NCI-H2107 treated with DMSO at 0.1 percent for 48 hours (cell line): ENCODE data around the gene CXCL10.
"Not testable (repeated sequence)": the region's sequence is repeated elsewhere in the genome, so short reads cannot be mapped to it uniquely, and the experiment has no call there.

Experiments used
- DNase-seq: peaks from one replicate; lab custom pipeline; 2025; ENCODE audit not compliant: unreplicated experiment; lab: John Stamatoyannopoulos, UW

Gene CXCL10

GRCh38 chr4:76023389-76023788 is at the start of gene CXCL10:
Gene CXCL10 (minus strand): TSS chr4:76023497. CDS start chr4:76023431, 66 bp downstream.
- DNase-seq: no peak

- no peak for DNase-seq
Observed at GRCh38 chr4:76072760-76073159, 49.5 kb upstream of the CXCL10 start.

GRCh38 chr4:76067652-76068286 is 44.5 kb upstream of the CXCL10 start:
- DNase-seq: no peak

GRCh38 chr4:76066546-76066945 is 43.2 kb upstream of the CXCL10 start:
- no peak for DNase-seq

GRCh38 chr4:76061982-76062381 is 38.7 kb upstream of the CXCL10 start:
- DNase-seq: no peak

GRCh38 chr4:76061421-76061820 is 38.1 kb upstream of the CXCL10 start:
- DNase-seq: no peak

GRCh38 chr4:76060506-76060905 is 37.2 kb upstream of the CXCL10 start:
- no peak for DNase-seq

- DNase-seq: no peak
Observed at GRCh38 chr4:76059750-76060149, 36.5 kb upstream of the CXCL10 start.

- no peak for DNase-seq
Observed at GRCh38 chr4:76058888-76059426, 35.7 kb upstream of the CXCL10 start.

GRCh38 chr4:76058302-76058701 is 35.0 kb upstream of the CXCL10 start:
- DNase-seq: no peak

GRCh38 chr4:76055421-76055820 is 32.1 kb upstream of the CXCL10 start:
- DNase-seq: no peak

- no peak for DNase-seq
Observed at GRCh38 chr4:76055016-76055415, 31.7 kb upstream of the CXCL10 start.

GRCh38 chr4:76053730-76054129 is 30.4 kb upstream of the CXCL10 start:
- no peak for DNase-seq

GRCh38 chr4:76050560-76051050 is 27.3 kb upstream of the CXCL10 start:
- not testable (repeated sequence) for DNase-seq

- not testable (repeated sequence) for DNase-seq
Observed at GRCh38 chr4:76049860-76050416, 26.6 kb upstream of the CXCL10 start.

- DNase-seq: not testable (repeated sequence)
Observed at GRCh38 chr4:76044686-76045085, 21.4 kb upstream of the CXCL10 start.

- not testable (repeated sequence) for DNase-seq
Observed at GRCh38 chr4:76043306-76043705, 20.0 kb upstream of the CXCL10 start.

- DNase-seq: not testable (repeated sequence)
Observed at GRCh38 chr4:76042241-76042998, 19.1 kb upstream of the CXCL10 start.

GRCh38 chr4:76036855-76037254 is 13.6 kb upstream of the CXCL10 start:
- DNase-seq: no peak

GRCh38 chr4:76035799-76036380 is 12.6 kb upstream of the CXCL10 start, which contains the start of gene CXCL11:
Gene CXCL11 (minus strand): TSS chr4:76036070. CDS start chr4:76035987, 83 bp downstream.
- DNase-seq: no peak

GRCh38 chr4:76035141-76035540 is 11.8 kb upstream of the CXCL10 start:
- no peak for DNase-seq
